GM21367 (cell line): ENCODE results near the gene LILRB2.
"Not testable (repeated sequence)": the region's sequence is repeated elsewhere in the genome, so short reads cannot be mapped to it uniquely, and the experiment has no call there.

Experiments
- ATAC-seq: cut with Tn5 transposase; IDR thresholded peaks from one replicate; pipeline ENCODE4 v1.9.1; 2021; ENCODE audit not compliant: unreplicated experiment

LILRB2 gene

DNA sequence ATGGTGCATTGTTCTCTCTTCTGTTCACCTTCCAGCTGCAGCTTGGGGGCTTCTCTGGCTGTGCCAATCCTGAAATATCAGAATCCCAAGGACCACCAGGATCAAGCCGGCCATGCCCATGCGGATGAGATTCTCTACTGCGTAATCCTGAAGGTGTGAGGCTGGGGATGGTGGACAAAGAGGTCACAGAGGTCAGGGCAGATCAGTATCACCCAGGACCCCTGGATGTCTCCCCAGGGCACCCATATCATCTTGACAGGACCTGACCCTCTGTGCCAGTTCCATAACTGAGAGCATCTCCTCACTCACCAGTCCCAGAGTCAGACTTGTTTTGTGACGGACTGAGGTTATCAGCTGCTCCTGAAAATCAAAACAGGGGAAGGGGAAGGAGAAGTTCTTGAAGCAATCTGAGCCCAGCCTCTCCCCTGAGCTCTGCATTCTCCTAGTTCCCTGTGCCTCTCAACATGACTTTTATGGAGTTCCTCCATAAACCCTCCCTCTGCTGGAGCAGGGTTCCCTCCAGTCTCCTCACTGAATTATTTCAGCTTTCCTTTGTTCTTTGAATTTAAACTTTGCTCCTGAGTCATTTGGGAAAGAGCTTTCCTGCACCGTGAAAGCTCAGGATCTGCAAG lies 26.6 kb upstream of the LILRB2 start:
- no peak for ATAC-seq

DNA sequence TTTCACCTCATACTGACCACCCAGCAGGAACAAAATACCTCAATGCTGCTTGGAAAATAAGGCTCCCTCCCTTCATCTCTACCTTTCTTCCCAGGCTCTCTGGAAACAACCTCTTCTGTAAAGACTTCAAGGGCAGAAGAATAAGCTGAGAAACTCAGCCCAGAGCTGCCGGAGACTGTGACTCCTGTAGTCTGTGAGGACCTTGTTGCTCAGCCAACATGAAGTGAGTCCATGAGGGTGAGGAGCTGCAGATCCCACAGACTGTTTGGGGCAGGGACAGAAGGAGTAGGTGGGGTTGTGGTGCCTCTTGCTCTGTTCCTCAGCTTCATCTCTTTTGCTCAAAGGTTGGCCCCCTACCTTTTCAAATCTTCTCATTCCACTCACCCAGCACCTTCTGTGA lies 24.2 kb upstream of the LILRB2 start:
- no peak for ATAC-seq

- ATAC-seq = no peak
Observed at GRCh38 chr19:54302257-54302656, 21.3 kb upstream of the LILRB2 start.

DNA sequence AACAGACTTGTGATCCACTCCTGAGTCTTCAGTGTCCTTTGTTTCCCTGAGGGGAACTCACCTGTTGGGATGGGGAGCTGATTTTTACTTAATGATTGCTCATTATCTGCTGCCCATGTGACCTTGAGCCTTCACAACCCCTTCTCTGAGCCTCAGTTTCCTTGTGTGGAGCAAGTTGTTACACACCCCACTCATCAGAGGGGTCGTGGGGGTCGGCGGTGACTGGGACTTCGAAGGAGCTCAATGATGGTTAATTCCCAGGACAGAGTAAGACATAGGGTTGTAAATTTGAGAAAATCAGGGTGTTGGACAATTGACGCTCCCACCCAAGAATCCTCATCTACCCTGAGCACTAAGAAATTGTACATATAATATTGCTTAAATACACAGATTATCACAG lies 18.6 kb upstream of the LILRB2 start:
- ATAC-seq = no peak

- ATAC-seq = no peak
Observed at GRCh38 chr19:54299126-54299498, 18.2 kb upstream of the LILRB2 start.

DNA sequence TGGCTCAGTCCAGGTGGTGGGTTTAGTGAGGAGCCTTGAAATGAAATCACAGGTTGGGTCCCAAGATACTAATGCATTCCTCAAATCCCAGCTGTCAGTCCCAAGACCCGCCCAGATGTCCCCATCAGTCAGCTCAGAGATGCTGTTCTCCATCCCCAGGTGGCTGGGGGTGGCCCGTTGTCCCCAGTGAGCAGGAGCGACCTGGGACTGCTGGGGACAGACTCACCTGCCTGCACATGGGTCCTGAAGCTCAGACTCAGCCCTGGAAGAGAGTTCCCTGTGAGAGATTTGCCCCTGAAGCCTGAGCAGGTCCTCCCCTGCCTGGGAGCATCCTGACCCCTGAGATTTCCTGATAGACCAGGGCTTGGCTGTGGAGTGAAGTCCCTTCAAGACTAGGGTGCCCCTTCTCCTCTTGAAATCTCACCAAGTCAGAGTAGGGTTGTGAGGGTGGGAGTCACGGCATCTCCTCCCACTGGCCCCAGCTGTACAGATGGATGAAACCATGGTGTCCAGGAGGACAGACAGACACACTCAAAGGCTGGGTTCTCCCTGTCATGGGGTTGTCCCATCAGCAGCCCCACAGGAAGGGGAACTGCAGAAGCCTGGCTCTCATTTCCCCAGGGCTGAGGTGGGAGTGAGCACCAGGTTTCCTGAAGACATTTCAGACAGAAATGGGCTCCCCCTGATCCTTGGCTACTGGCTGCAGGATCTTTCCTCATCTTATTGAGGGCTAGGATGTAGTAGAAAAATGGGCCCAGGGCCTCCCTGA lies 17.6 kb upstream of the LILRB2 start:
- ATAC-seq = no peak

DNA sequence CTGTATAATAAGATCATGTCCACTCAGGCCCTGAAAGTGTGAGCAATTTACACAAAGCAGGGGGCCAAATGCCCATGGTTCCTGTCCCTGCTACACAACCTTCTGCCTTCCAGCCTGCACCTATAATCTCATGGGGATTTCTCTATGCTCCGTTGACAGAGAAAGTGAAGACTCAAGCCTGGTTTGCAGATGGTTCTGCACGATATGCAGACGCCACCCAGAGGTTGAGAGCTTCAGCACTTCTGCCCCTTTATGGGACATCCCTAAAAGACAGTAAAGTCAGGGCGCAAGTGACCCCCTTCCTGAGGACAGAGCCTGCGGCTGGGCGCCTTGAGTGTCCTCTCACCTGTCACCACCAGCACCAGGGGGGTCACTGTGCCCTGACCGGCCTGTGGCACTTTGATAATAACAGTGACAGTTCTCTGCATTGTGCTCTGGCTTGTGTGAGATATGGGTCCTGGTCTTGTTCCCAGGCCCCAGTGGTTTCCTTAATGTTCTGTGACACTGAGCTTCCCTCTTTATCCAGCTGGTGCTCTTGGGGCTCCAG lies 16.9 kb upstream of the LILRB2 start:
- ATAC-seq = no peak

- no peak for ATAC-seq
Observed at GRCh38 chr19:54294539-54294938, 13.6 kb upstream of the LILRB2 start.

DNA sequence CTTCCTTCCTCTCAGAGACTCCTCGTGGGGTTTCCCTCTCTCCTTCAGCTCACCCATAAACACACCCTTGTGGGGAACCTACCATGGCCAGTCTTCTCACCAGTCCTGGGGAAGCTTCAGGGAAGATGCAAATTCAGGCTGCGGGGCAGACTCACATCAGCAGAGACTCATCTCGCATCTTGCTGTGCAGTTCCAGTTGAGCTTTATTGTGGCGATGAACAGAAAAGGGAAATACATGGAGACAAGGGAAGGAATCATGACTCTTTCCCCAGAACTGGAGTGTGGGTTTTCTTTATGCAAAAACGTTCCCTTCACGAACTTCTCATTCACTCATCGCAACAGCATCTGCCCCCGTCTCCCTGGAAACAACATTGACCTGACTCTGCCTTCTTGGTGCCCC lies 8.2 kb upstream of the LILRB2 start:
- not testable (repeated sequence) for ATAC-seq

DNA sequence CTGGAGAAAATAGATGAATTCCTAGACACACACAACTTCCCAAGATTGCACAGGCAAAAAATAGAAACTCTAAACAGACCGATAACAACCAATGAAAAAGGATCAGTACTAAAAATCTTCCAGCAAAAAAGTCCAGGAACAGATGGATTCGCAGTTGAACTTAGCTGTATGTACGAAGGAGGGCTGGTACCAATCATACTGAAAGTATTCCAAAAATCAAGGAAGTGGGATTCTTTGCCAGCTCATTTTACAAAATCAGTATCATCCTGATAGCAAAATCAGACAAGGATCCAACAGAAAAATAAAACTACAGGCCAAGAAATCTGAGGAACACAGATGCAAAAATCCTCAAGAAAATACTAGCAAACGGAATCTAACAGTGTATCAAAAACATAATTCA lies 6.5 kb upstream of the LILRB2 start:
- ATAC-seq = no peak

DNA sequence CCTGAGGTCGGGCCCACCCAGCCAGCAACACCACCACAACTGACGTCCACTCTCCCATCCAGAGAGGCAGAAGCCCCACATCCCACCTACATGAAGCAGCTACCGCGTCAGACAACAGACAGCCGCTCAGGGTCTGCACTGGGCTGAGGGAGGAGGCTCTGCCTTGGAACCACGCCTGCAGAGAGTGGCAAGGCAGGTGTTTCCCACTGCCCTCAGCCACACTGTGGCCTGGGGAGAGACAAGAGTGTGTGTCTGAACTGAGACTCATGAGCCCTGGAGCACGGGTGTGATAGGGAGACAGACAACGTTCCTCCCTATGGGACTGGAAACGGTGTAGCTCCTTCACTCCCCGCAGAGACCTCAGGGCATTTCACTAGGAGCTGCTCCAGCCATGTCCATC lies 5.4 kb upstream of the LILRB2 start:
- not testable (repeated sequence) for ATAC-seq

- ATAC-seq = not testable (repeated sequence)
Observed at GRCh38 chr19:54285427-54286056, 4.6 kb upstream of the LILRB2 start.

GRCh38 chr19:54282686-54283470 lies 2.0 kb upstream of the LILRB2 start:
- no peak for ATAC-seq

DNA sequence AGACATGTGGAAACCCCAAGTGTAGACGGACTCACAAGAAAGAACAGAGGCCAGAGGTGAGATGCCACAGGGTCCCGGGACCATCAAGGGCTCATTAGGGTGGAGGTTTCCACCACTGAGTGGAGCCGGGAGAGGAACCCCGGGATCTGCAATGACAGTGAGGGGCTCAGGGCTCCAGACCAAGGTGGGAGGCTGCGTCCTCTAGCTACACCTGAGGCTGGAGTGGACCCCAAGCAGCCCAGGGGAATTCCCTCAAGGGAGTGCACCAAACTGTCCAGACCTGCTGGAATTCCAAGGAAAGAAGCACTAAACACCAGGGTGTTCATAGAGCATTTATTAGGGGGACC lies 792 bp upstream of the LILRB2 start:
- ATAC-seq = not testable (repeated sequence)

DNA sequence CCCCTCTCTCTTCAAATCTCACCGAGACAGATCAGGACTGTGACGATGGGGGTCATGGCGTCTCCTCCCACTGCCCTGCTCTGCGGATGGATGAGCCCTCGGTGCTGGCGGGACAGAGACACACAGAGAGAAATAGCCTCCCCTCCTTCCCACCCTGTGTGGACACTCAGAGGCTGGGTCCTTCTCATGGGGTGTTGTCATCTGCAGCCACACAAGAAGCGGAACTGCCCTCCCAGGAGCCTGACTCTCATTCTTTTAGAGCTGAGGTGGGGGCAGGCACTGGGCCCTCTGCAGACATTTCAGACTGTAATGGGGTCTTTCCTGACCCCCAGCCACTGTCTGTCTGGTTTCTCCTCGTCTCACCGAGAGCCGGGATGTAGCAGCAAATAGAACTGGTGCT lies 469 bp downstream of the LILRB2 start:
- ATAC-seq = not testable (repeated sequence)

DNA sequence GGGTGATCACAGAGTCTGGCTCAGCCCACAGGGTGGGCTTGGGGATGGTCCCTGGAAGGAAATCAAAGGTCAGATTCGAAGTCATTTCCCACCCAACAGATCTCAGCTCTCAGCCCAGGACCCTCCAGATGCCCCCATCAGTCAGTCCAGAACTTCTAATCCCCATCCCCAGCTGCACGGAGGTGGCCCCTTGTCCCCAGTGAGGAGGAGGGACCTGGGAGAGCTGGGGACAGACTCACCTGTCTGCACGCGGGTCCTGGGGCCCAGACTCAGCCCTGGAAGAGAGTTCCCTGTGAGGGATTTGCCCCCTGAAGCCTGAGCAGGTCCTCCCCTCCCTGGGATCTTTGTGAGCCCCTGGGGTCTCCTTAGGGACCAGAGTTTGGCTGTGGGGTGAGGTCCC lies 885 bp downstream of the LILRB2 start:
- not testable (repeated sequence) for ATAC-seq

DNA sequence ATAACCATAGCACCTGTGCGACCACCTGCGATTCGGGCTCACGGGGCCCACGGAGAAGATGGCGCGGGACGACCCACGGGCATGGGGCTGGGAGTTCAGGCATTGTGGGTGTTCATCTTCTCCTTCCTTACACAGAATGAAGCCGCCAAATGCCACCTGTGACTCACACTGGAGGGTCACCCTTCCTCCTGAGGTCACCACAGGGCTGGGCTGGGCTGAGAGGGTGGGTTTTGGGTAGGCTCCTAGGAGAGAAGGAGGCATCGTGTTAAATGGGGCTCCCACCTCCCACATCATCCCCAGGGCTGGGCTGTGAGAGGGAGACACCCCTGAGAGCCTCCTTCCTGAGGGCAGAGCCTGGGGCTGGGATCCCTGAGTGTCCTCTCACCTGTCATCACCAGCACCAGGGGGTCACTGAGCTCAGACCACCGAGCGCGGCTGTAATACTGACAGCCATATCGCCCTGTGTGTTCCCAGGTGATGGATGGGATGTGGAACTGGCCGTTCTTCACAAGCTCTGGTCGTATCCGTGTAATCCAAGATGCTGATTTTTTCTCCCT lies 1.4 kb downstream of the LILRB2 start:
- ATAC-seq = no peak

DNA sequence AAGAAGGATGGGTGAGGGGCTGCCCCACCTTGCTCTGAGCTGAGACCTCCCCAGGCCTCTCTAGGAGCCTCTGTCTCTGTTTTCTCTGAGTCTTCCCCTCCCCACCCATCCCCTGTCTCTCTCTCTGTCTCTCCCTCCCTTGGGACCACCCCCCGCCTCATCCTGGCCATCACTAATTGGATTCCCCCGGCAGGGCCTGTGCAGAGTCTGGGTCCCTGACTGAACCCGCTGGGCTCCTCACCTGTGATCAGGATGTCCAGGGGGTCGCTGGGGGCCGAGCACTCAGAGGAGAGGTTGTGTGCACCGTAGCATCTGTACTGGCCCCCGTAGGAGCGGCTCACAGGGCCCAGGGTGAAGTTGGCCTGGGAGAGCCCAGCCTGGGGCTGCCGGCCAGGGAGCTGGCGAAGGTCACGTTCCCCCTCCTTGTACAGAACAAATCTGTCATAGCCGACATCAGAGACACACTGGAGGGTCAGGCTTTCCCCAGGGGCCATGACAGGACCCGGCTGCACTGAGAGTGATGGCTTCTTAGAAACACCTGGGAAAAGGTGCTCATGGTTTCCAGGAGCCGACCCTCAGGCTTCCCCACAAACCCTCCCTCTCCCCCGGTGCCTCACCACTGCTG lies 2.2 kb downstream of the LILRB2 start:
- not testable (repeated sequence) for ATAC-seq

- not testable (repeated sequence) for ATAC-seq
Observed at GRCh38 chr19:54278056-54278455, 2.9 kb downstream of the LILRB2 start.

DNA sequence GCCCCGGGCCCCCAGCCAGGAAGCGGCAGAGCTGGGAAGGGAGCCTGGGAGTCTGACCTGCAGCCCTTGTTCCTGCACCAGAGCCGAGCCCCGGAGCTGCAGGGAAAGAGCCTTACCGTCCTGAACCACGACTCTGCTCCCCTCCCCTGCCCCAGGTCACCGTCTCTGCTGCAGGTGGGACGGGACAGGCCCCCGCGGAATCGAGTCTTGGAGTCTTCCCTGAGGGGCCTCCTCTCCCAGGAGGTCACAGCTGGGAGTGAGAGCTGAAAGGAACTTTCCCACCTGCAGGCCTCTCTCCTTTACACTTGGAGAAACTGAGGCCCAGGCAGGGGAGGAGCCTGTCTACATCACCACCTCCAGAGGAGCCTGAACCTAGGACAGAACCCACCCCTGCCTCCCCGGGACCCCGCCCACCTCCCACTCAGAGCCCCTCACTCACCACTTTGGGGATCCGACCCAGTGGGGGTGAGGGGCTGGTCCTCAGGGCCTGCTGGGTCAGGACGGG lies 3.7 kb downstream of the LILRB2 start:
- not testable (repeated sequence) for ATAC-seq
